ENCODE measurements around the gene COL8A2. TPM values are rescaled to one million over a fixed set of nuclear protein-coding genes. Genes with fewer than 3 reads are reported as not detected.
A peak's percentile ranks its signal among the peaks of the same experiment; 100 is the strongest.

Gene COL8A2
- total and polyA plus RNA-seq, 4 donors = 17.4 to 48.5 (median 28.0) TPM

GRCh38 chr1:36083219-36083618, 41.8 kb downstream of the COL8A2 start:
- H3K27ac ChIP-seq (ENCODE audit: low read depth in 1 of 2, low read length in 2 of 2) = no peak overlapping the region
- no peak for ATAC-seq (ENCODE audit: low FRiP score)
- H3K9me3 ChIP-seq (ENCODE audit: control insufficient read depth, low read length) = no peaks in the 10 kb centered on the region
- no peaks in the 10 kb centered on the region for H3K27me3 ChIP-seq (ENCODE audit: control insufficient read depth in 1 of 2, insufficient read depth in 2 of 2, low read length in 1 of 2)
- intact Hi-C loops (cut with DNase I) = no loop called here
- WGBS, 2 donors = 87 to 90% methylated on average over 13 of the region's 13 CpGs
- H3K4me3 ChIP-seq (ENCODE audit: low read length in 2 of 2) = no peak overlapping the region
- H3K36me3 ChIP-seq (ENCODE audit: control insufficient read depth in 1 of 2, insufficient read depth in 2 of 2, low read length in 1 of 2) = no peaks in the 10 kb centered on the region
- peak in 1 of 2 donors; percentile 38 for DNase-seq
- H3K4me1 ChIP-seq (ENCODE audit: control insufficient read depth in 1 of 2, insufficient read depth in 2 of 2, low read length in 2 of 2) = no peaks in the 10 kb centered on the region

GRCh38 chr1:36081926-36082485, 43.0 kb downstream of the COL8A2 start:
- no peaks in the 10 kb centered on the region for H3K36me3 ChIP-seq (ENCODE audit: control insufficient read depth in 1 of 2, insufficient read depth in 2 of 2, low read length in 1 of 2)
- H3K9me3 ChIP-seq (ENCODE audit: control insufficient read depth, low read length) = no peaks in the 10 kb centered on the region
- DNase-seq (peak in 1 of 2 donors; percentile 23), ATAC-seq (ENCODE audit: low FRiP score) (no peak)
- H3K27ac ChIP-seq (ENCODE audit: low read depth in 1 of 2, low read length in 2 of 2) = no peak overlapping the region
- WGBS, 2 donors = 63 to 66% methylated on average over 3 of the region's 3 CpGs
- no peaks in the 10 kb centered on the region for H3K4me1 ChIP-seq (ENCODE audit: control insufficient read depth in 1 of 2, insufficient read depth in 2 of 2, low read length in 2 of 2)
- H3K4me3 ChIP-seq (ENCODE audit: low read length in 2 of 2) = no peak overlapping the region
- intact Hi-C loops (cut with DNase I) = no loop called here
- H3K27me3 ChIP-seq (ENCODE audit: control insufficient read depth in 1 of 2, insufficient read depth in 2 of 2, low read length in 1 of 2) = no peaks in the 10 kb centered on the region

GRCh38 chr1:36080801-36081200, 44.2 kb downstream of the COL8A2 start:
- H3K4me1 ChIP-seq (ENCODE audit: control insufficient read depth in 1 of 2, insufficient read depth in 2 of 2, low read length in 2 of 2) = no peaks in the 10 kb centered on the region
- DNase-seq = no peak
- H3K27me3 ChIP-seq (ENCODE audit: control insufficient read depth in 1 of 2, insufficient read depth in 2 of 2, low read length in 1 of 2) = no peaks in the 10 kb centered on the region
- no peaks in the 10 kb centered on the region for H3K36me3 ChIP-seq (ENCODE audit: control insufficient read depth in 1 of 2, insufficient read depth in 2 of 2, low read length in 1 of 2)
- intact Hi-C loops (cut with DNase I) = no loop called here
- no peak overlapping the region for H3K4me3 ChIP-seq (ENCODE audit: low read length in 2 of 2)
- no peaks in the 10 kb centered on the region for H3K9me3 ChIP-seq (ENCODE audit: control insufficient read depth, low read length)
- no peak for ATAC-seq (ENCODE audit: low FRiP score)
- 79 to 80% methylated on average over 6 of the region's 6 CpGs for WGBS, 2 donors
- H3K27ac ChIP-seq (ENCODE audit: low read depth in 1 of 2, low read length in 2 of 2) = no peak overlapping the region

- Histone ChIP-seq H3K4me1 (ENCODE audit: control insufficient read depth in 1 of 2, insufficient read depth in 2 of 2, low read length in 2 of 2) (no peaks in the 10 kb centered on the region), H3K27me3 (ENCODE audit: control insufficient read depth in 1 of 2, insufficient read depth in 2 of 2, low read length in 1 of 2) (no peaks in the 10 kb centered on the region), H3K9me3 (ENCODE audit: control insufficient read depth, low read length) (no peaks in the 10 kb centered on the region), H3K36me3 (ENCODE audit: control insufficient read depth in 1 of 2, insufficient read depth in 2 of 2, low read length in 1 of 2) (no peaks in the 10 kb centered on the region), H3K4me3 (ENCODE audit: low read length in 2 of 2) (no peak overlapping the region), H3K27ac (ENCODE audit: low read depth in 1 of 2, low read length in 2 of 2) (no peak overlapping the region)
- 53 to 58% methylated on average over 3 of the region's 3 CpGs for WGBS, 2 donors
- ATAC-seq (ENCODE audit: low FRiP score) (no peak), DNase-seq (no peak)
- intact Hi-C loops (cut with DNase I) = no loop called here
Measured at GRCh38 chr1:36080236-36080635, 44.8 kb downstream of the COL8A2 start.

- Histone ChIP-seq H3K9me3 (ENCODE audit: control insufficient read depth, low read length) (no peaks in the 10 kb centered on the region), H3K27me3 (ENCODE audit: control insufficient read depth in 1 of 2, insufficient read depth in 2 of 2, low read length in 1 of 2) (no peaks in the 10 kb centered on the region), H3K4me1 (ENCODE audit: control insufficient read depth in 1 of 2, insufficient read depth in 2 of 2, low read length in 2 of 2) (no peaks in the 10 kb centered on the region), H3K27ac (ENCODE audit: low read depth in 1 of 2, low read length in 2 of 2) (no peak overlapping the region), H3K4me3 (ENCODE audit: low read length in 2 of 2) (no peak overlapping the region), H3K36me3 (ENCODE audit: control insufficient read depth in 1 of 2, insufficient read depth in 2 of 2, low read length in 1 of 2) (no peaks in the 10 kb centered on the region)
- intact Hi-C loops (cut with DNase I) = no loop called here
- ATAC-seq (ENCODE audit: low FRiP score) = no peak
- no peak for DNase-seq
- WGBS, 2 donors = 41 to 48% methylated on average over 4 of the region's 4 CpGs
Measured at GRCh38 chr1:36076979-36077573, 47.9 kb downstream of the COL8A2 start.

GRCh38 chr1:36070349-36070748, 54.7 kb downstream of the COL8A2 start:
- no peaks in the 10 kb centered on the region for H3K4me1 ChIP-seq (ENCODE audit: control insufficient read depth in 1 of 2, insufficient read depth in 2 of 2, low read length in 2 of 2)
- no peak overlapping the region for H3K27ac ChIP-seq (ENCODE audit: low read depth in 1 of 2, low read length in 2 of 2)
- H3K9me3 ChIP-seq (ENCODE audit: control insufficient read depth, low read length) = no peaks in the 10 kb centered on the region
- DNase-seq (no peak), ATAC-seq (ENCODE audit: low FRiP score) (no peak)
- H3K27me3 ChIP-seq (ENCODE audit: control insufficient read depth in 1 of 2, insufficient read depth in 2 of 2, low read length in 1 of 2) = no peaks in the 10 kb centered on the region
- H3K4me3 ChIP-seq (ENCODE audit: low read length in 2 of 2) = no peak overlapping the region
- WGBS, 2 donors = 78 to 85% methylated on average over 2 of the region's 2 CpGs
- H3K36me3 ChIP-seq (ENCODE audit: control insufficient read depth in 1 of 2, insufficient read depth in 2 of 2, low read length in 1 of 2) = no peaks in the 10 kb centered on the region
- intact Hi-C loops (cut with DNase I) = no loop called here

- 83 to 90% methylated on average over 2 of the region's 2 CpGs for WGBS, 2 donors
- Histone ChIP-seq H3K27me3 (ENCODE audit: control insufficient read depth in 1 of 2, insufficient read depth in 2 of 2, low read length in 1 of 2) (no peaks in the 10 kb centered on the region), H3K4me3 (ENCODE audit: low read length in 2 of 2) (no peak overlapping the region), H3K27ac (ENCODE audit: low read depth in 1 of 2, low read length in 2 of 2) (no peak overlapping the region), H3K9me3 (ENCODE audit: control insufficient read depth, low read length) (no peaks in the 10 kb centered on the region), H3K36me3 (ENCODE audit: control insufficient read depth in 1 of 2, insufficient read depth in 2 of 2, low read length in 1 of 2) (no peaks in the 10 kb centered on the region), H3K4me1 (ENCODE audit: control insufficient read depth in 1 of 2, insufficient read depth in 2 of 2, low read length in 2 of 2) (no peaks in the 10 kb centered on the region)
- DNase-seq (no peak), ATAC-seq (ENCODE audit: low FRiP score) (no peak)
- intact Hi-C loops (cut with DNase I) = no loop called here
Measured at GRCh38 chr1:36068866-36069265, 56.2 kb downstream of the COL8A2 start.

- ATAC-seq (ENCODE audit: low FRiP score) = no peak
- H3K4me3 ChIP-seq (ENCODE audit: low read length in 2 of 2) = no peak overlapping the region
- no peaks in the 10 kb centered on the region for H3K9me3 ChIP-seq (ENCODE audit: control insufficient read depth, low read length)
- no peak overlapping the region for H3K27ac ChIP-seq (ENCODE audit: low read depth in 1 of 2, low read length in 2 of 2)
- intact Hi-C loops (cut with DNase I) = no loop called here
- DNase-seq = no peak
- H3K27me3 ChIP-seq (ENCODE audit: control insufficient read depth in 1 of 2, insufficient read depth in 2 of 2, low read length in 1 of 2) = no peaks in the 10 kb centered on the region
- H3K36me3 ChIP-seq (ENCODE audit: control insufficient read depth in 1 of 2, insufficient read depth in 2 of 2, low read length in 1 of 2) = no peaks in the 10 kb centered on the region
- H3K4me1 ChIP-seq (ENCODE audit: control insufficient read depth in 1 of 2, insufficient read depth in 2 of 2, low read length in 2 of 2) = no peaks in the 10 kb centered on the region
Measured at GRCh38 chr1:36067871-36068270, 57.2 kb downstream of the COL8A2 start.

GRCh38 chr1:36062315-36062714, 62.7 kb downstream of the COL8A2 start:
- Histone ChIP-seq H3K4me3 (ENCODE audit: low read length in 2 of 2) (no peak overlapping the region), H3K27ac (ENCODE audit: low read depth in 1 of 2, low read length in 2 of 2) (no peak overlapping the region), H3K9me3 (ENCODE audit: control insufficient read depth, low read length) (no peaks in the 10 kb centered on the region), H3K4me1 (ENCODE audit: control insufficient read depth in 1 of 2, insufficient read depth in 2 of 2, low read length in 2 of 2) (no peaks in the 10 kb centered on the region), H3K27me3 (ENCODE audit: control insufficient read depth in 1 of 2, insufficient read depth in 2 of 2, low read length in 1 of 2) (no peaks in the 10 kb centered on the region), H3K36me3 (ENCODE audit: control insufficient read depth in 1 of 2, insufficient read depth in 2 of 2, low read length in 1 of 2) (no peaks in the 10 kb centered on the region)
- no peak for DNase-seq
- ATAC-seq (ENCODE audit: low FRiP score) = no peak
- 95 to 100% methylated on average over 1 of the region's 1 CpG for WGBS, 2 donors
- intact Hi-C loops (cut with DNase I) = no loop called here
